CD8-positive, alpha-beta memory T cell (primary cell): Measurements from ENCODE around the gene ADAMTS2. TPM values are rescaled to one million over a fixed set of nuclear protein-coding genes. Genes with fewer than 3 reads are reported as not detected.

Experiments used
- CTCF ChIA-PET: fragments of 350-600 bp; sonication (Branson Sonifier 250); formaldehyde crosslinking; loops from one replicate; lab custom pipeline; 2021; ENCODE audit warnings: antibody characterized with exemption; lab: Charles Lee
- POLR2A ChIA-PET: fragments of 350-600 bp; sonication (Branson Sonifier 250); formaldehyde crosslinking; loops from one replicate; lab custom pipeline; 2021; ENCODE audit warnings: antibody characterized with exemption; lab: Charles Lee
- DNase-seq, 5 donors: peaks; one replicate each; pipeline versions ENCODE4 v3.0.0 to v3.0.0-alpha.2; 2020 to 2022; ENCODE audit warnings: mixed read lengths in 1 of 5
- H3K27ac ChIP-seq: one replicate; pipeline ENCODE4 v1.7.0; 2013; ENCODE audit warnings: low read depth, mild to moderate bottlenecking, low read length, moderate library complexity
- H3K27me3 ChIP-seq: 2 replicates; pipeline ENCODE4 v1.7.0; 2013; ENCODE audit warnings: low read length, mild to moderate bottlenecking; ENCODE audit not compliant: insufficient read depth, poor library complexity, severe bottlenecking
- H3K36me3 ChIP-seq: 2 replicates; pipeline ENCODE4 v1.7.0; 2013; ENCODE audit warnings: mild to moderate bottlenecking, low read length, moderate library complexity; ENCODE audit not compliant: insufficient read depth
- H3K4me1 ChIP-seq: 2 replicates; pipeline ENCODE4 v1.7.0; 2013; ENCODE audit warnings: mild to moderate bottlenecking, low read length, moderate library complexity; ENCODE audit not compliant: insufficient read depth
- H3K4me3 ChIP-seq: 2 replicates; pipeline ENCODE4 v1.7.0; 2013; ENCODE audit warnings: mild to moderate bottlenecking, low read length
- H3K9me3 ChIP-seq: 2 replicates; pipeline ENCODE4 v1.7.0; 2013; ENCODE audit warnings: mild to moderate bottlenecking, low read length
- H3K27ac Mint-ChIP-seq, 8 donors: one replicate each; pipeline ENCODE4 v1.8.0; 2020 to 2021; ENCODE audit warnings: mixed read lengths in 8 of 8, mild to moderate bottlenecking in 6 of 8, inconsistent platforms in 3 of 8, moderate library complexity in 3 of 8
- H3K27me3 Mint-ChIP-seq, 2 donors: one replicate each; pipeline ENCODE4 v1.8.0; 2020 to 2021; ENCODE audit warnings: mixed read lengths in 2 of 2, mild to moderate bottlenecking in 1 of 2, moderate library complexity in 1 of 2
- H3K36me3 Mint-ChIP-seq, 3 donors: one replicate each; pipeline ENCODE4 v1.8.0; 2020 to 2021; ENCODE audit warnings: mixed read lengths in 3 of 3, inconsistent platforms in 1 of 3, mild to moderate bottlenecking in 1 of 3
- H3K4me1 Mint-ChIP-seq, 3 donors: one replicate each; pipeline ENCODE4 v1.8.0; 2020 to 2021; ENCODE audit warnings: mixed read lengths in 3 of 3, inconsistent platforms in 1 of 3, mild to moderate bottlenecking in 1 of 3
- H3K4me3 Mint-ChIP-seq, 7 donors: one replicate each; pipeline ENCODE4 v1.8.0; 2020 to 2021; ENCODE audit warnings: mixed read lengths in 7 of 7, mild to moderate bottlenecking in 6 of 7, moderate library complexity in 4 of 7, inconsistent platforms in 2 of 7
- H3K9me3 Mint-ChIP-seq, 5 donors: one replicate each; pipeline ENCODE4 v1.8.0; 2020 to 2022; ENCODE audit warnings: mixed read lengths in 5 of 5, mild to moderate bottlenecking in 3 of 5, moderate library complexity in 2 of 5, inconsistent platforms in 1 of 5
- polyA plus RNA-seq: library from polyadenylated mRNA; unstranded; fragments of 300-500 nt; fragmentation: Illumina TruSeq; gene quantifications from one replicate; pipeline ENCODE4 v1.2.3, GENCODE V29; 2021
- total RNA-seq, 2 experiments: library from RNA; stranded (reverse); gene quantifications; one replicate each; pipeline ENCODE4 v1.2.3, GENCODE V29; 2021

ADAMTS2 gene
- total and polyA plus RNA-seq, 3 experiments from 2014 or later = not detected

- H3K9me3 Mint-ChIP-seq = peaks cover 0 to 4% (median 2%) of the 10 kb centered on the region in 5 donors
- POLR2A ChIA-PET = no interaction called here
- Histone ChIP-seq H3K4me1 (no peaks in the 10 kb centered on the region), H3K27ac (no peak overlapping the region), H3K27me3 (no peaks in the 10 kb centered on the region), H3K36me3 (no peaks in the 10 kb centered on the region), H3K4me3 (no peak overlapping the region), H3K9me3 (no peaks in the 10 kb centered on the region)
- CTCF ChIA-PET = no interaction called here
- DNase-seq = no peak
- no peaks in the 10 kb centered on the region for H3K36me3 Mint-ChIP-seq
- H3K27ac Mint-ChIP-seq = no peak overlapping the region
- no peak overlapping the region for H3K4me3 Mint-ChIP-seq
- peaks cover 0 to 7% of the 10 kb centered on the region in 2 donors for H3K27me3 Mint-ChIP-seq
- no peaks in the 10 kb centered on the region for H3K4me1 Mint-ChIP-seq
Measured at GRCh38 chr5:179225387-179225786, 119.9 kb downstream of the ADAMTS2 start.

- no peak overlapping the region for H3K4me3 Mint-ChIP-seq
- POLR2A ChIA-PET = no interaction called here
- H3K4me1 Mint-ChIP-seq = no peaks in the 10 kb centered on the region
- DNase-seq = no peak
- Histone ChIP-seq H3K27ac (no peak overlapping the region), H3K27me3 (no peaks in the 10 kb centered on the region), H3K36me3 (no peaks in the 10 kb centered on the region), H3K4me3 (no peak overlapping the region), H3K4me1 (no peaks in the 10 kb centered on the region), H3K9me3 (no peaks in the 10 kb centered on the region)
- H3K36me3 Mint-ChIP-seq = no peaks in the 10 kb centered on the region
- CTCF ChIA-PET = no interaction called here
- H3K27ac Mint-ChIP-seq = no peak overlapping the region
- peaks cover 0 to 4% (median 2%) of the 10 kb centered on the region in 5 donors for H3K9me3 Mint-ChIP-seq
- peaks cover 0 to 7% of the 10 kb centered on the region in 2 donors for H3K27me3 Mint-ChIP-seq
Measured at GRCh38 chr5:179224741-179225140, 120.5 kb downstream of the ADAMTS2 start.

- no peaks in the 10 kb centered on the region for H3K9me3 ChIP-seq
- H3K27me3 ChIP-seq = no peaks in the 10 kb centered on the region
- H3K4me3 ChIP-seq = no peak overlapping the region
- Mint-ChIP-seq H3K27ac (no peak overlapping the region), H3K9me3 (peaks cover 0 to 4% (median 2%) of the 10 kb centered on the region in 5 donors), H3K36me3 (no peaks in the 10 kb centered on the region), H3K4me1 (no peaks in the 10 kb centered on the region), H3K4me3 (no peak overlapping the region), H3K27me3 (peaks cover 0 to 7% of the 10 kb centered on the region in 2 donors)
- no peaks in the 10 kb centered on the region for H3K36me3 ChIP-seq
- no peak overlapping the region for H3K27ac ChIP-seq
- CTCF ChIA-PET = no interaction called here
- no peaks in the 10 kb centered on the region for H3K4me1 ChIP-seq
- POLR2A ChIA-PET = no interaction called here
- DNase-seq = no peak
Measured at GRCh38 chr5:179223961-179224360, 121.3 kb downstream of the ADAMTS2 start.

- peaks cover 0 to 7% of the 10 kb centered on the region in 2 donors for H3K27me3 Mint-ChIP-seq
- peaks cover 0 to 4% (median 2%) of the 10 kb centered on the region in 5 donors for H3K9me3 Mint-ChIP-seq
- H3K9me3 ChIP-seq = no peaks in the 10 kb centered on the region
- no peaks in the 10 kb centered on the region for H3K36me3 Mint-ChIP-seq
- no peak overlapping the region for H3K27ac ChIP-seq
- H3K4me1 ChIP-seq = no peaks in the 10 kb centered on the region
- no peaks in the 10 kb centered on the region for H3K27me3 ChIP-seq
- no peak overlapping the region for H3K27ac Mint-ChIP-seq
- H3K36me3 ChIP-seq = no peaks in the 10 kb centered on the region
- DNase-seq = no peak
- H3K4me3 Mint-ChIP-seq = no peak overlapping the region
- ChIA-PET POLR2A (no interaction called here), CTCF (no interaction called here)
- H3K4me3 ChIP-seq = no peak overlapping the region
- H3K4me1 Mint-ChIP-seq = no peaks in the 10 kb centered on the region
Measured at GRCh38 chr5:179223528-179223927, 121.7 kb downstream of the ADAMTS2 start.

- Mint-ChIP-seq H3K27ac (no peak overlapping the region), H3K4me1 (no peaks in the 10 kb centered on the region), H3K27me3 (peaks cover 0 to 5% of the 10 kb centered on the region in 2 donors), H3K9me3 (peaks cover 0 to 4% (median 2%) of the 10 kb centered on the region in 5 donors), H3K4me3 (no peak overlapping the region), H3K36me3 (no peaks in the 10 kb centered on the region)
- no peaks in the 10 kb centered on the region for H3K4me1 ChIP-seq
- ChIA-PET CTCF (no interaction called here), POLR2A (no interaction called here)
- H3K4me3 ChIP-seq = no peak overlapping the region
- no peak for DNase-seq
- H3K9me3 ChIP-seq = no peaks in the 10 kb centered on the region
- no peak overlapping the region for H3K27ac ChIP-seq
- no peaks in the 10 kb centered on the region for H3K27me3 ChIP-seq
- H3K36me3 ChIP-seq = no peaks in the 10 kb centered on the region
Measured at GRCh38 chr5:179222246-179223017, 122.8 kb downstream of the ADAMTS2 start.

GRCh38 chr5:179221877-179222220 lies 123.4 kb downstream of the ADAMTS2 start:
- ChIA-PET POLR2A (no interaction called here), CTCF (no interaction called here)
- no peak overlapping the region for H3K4me3 ChIP-seq
- H3K27ac ChIP-seq = no peak overlapping the region
- Mint-ChIP-seq H3K27ac (no peak overlapping the region), H3K36me3 (no peaks in the 10 kb centered on the region), H3K9me3 (peaks cover 0 to 4% (median 2%) of the 10 kb centered on the region in 5 donors), H3K27me3 (peaks cover 0 to 5% of the 10 kb centered on the region in 2 donors), H3K4me3 (no peak overlapping the region), H3K4me1 (no peaks in the 10 kb centered on the region)
- H3K27me3 ChIP-seq = no peaks in the 10 kb centered on the region
- H3K36me3 ChIP-seq = no peaks in the 10 kb centered on the region
- H3K4me1 ChIP-seq = no peaks in the 10 kb centered on the region
- H3K9me3 ChIP-seq = no peaks in the 10 kb centered on the region
- no peak for DNase-seq

- H3K36me3 ChIP-seq = no peaks in the 10 kb centered on the region
- Mint-ChIP-seq H3K9me3 (peaks cover 0 to 4% (median 2%) of the 10 kb centered on the region in 5 donors), H3K27me3 (peaks cover 0 to 5% of the 10 kb centered on the region in 2 donors), H3K4me3 (no peak overlapping the region), H3K4me1 (no peaks in the 10 kb centered on the region), H3K36me3 (no peaks in the 10 kb centered on the region), H3K27ac (no peak overlapping the region)
- no peaks in the 10 kb centered on the region for H3K9me3 ChIP-seq
- CTCF ChIA-PET = no interaction called here
- H3K27ac ChIP-seq = no peak overlapping the region
- DNase-seq = no peak
- H3K4me1 ChIP-seq = no peaks in the 10 kb centered on the region
- H3K4me3 ChIP-seq = no peak overlapping the region
- POLR2A ChIA-PET = no interaction called here
- no peaks in the 10 kb centered on the region for H3K27me3 ChIP-seq
Measured at GRCh38 chr5:179221196-179221876, 123.9 kb downstream of the ADAMTS2 start.

GRCh38 chr5:179220716-179221115 lies 124.5 kb downstream of the ADAMTS2 start:
- POLR2A ChIA-PET = no interaction called here
- peak overlapping the region in 1 of 8 donors; percentile 43 for H3K27ac Mint-ChIP-seq
- H3K9me3 Mint-ChIP-seq = peaks cover 0 to 4% (median 2%) of the 10 kb centered on the region in 5 donors

More at GRCh38 chr5:179220716-179221115, 124.5 kb downstream of the ADAMTS2 start:
- Histone ChIP-seq H3K4me1 (no peaks in the 10 kb centered on the region), H3K27ac (no peak overlapping the region), H3K27me3 (no peaks in the 10 kb centered on the region), H3K9me3 (no peaks in the 10 kb centered on the region), H3K4me3 (no peak overlapping the region), H3K36me3 (no peaks in the 10 kb centered on the region)
- Mint-ChIP-seq H3K4me1 (no peaks in the 10 kb centered on the region), H3K36me3 (no peaks in the 10 kb centered on the region), H3K4me3 (no peak overlapping the region), H3K27me3 (peaks cover 0 to 5% of the 10 kb centered on the region in 2 donors)
- CTCF ChIA-PET = no interaction called here
- no peak for DNase-seq
